Naive thymus-derived CD4-positive, alpha-beta T cell (primary cell): ENCODE data around the gene CHD1. TPM values are rescaled to one million over a fixed set of nuclear protein-coding genes. Genes with fewer than 3 reads are reported as not detected.

ENCODE experiments used
- ATAC-seq: fragments of 150-1000 bp; cut with Tn5 transposase; 2 replicates; pipeline ENCODE4 v1.10.0; 2021; ENCODE audit warnings: mild to moderate bottlenecking, moderate library complexity
- CTCF ChIA-PET: fragments of 350-600 bp; sonication (Branson Sonifier 250); formaldehyde crosslinking; loops from one replicate; lab custom pipeline; 2021; ENCODE audit warnings: antibody characterized with exemption; lab: Charles Lee
- POLR2A ChIA-PET: fragments of 350-600 bp; sonication (Branson Sonifier 250); formaldehyde crosslinking; loops from one replicate; lab custom pipeline; 2021; ENCODE audit warnings: antibody characterized with exemption, inconsistent platforms; lab: Charles Lee
- DNase-seq, 9 donors: peaks; one replicate each; pipeline versions ENCODE4 v3.0.0 to v3.0.0-alpha.2; 2020 to 2022; ENCODE audit warnings: mixed read lengths in 1 of 9
- H3K27ac ChIP-seq: one replicate; pipeline ENCODE4 v1.7.0; 2013; ENCODE audit warnings: mild to moderate bottlenecking, low read depth, low read length, moderate library complexity
- H3K27me3 ChIP-seq, 2 donors: one replicate each; pipeline ENCODE4 v1.7.0; 2013; ENCODE audit warnings: low read length in 2 of 2, mild to moderate bottlenecking in 2 of 2, moderate library complexity in 2 of 2; ENCODE audit not compliant: control insufficient read depth in 2 of 2, insufficient read depth in 2 of 2
- H3K36me3 ChIP-seq, 3 experiments: 1 replicate in 2 of 3; 2 replicates in 1 of 3; pipeline ENCODE4 v1.7.0; 2013; ENCODE audit warnings: low read length in 3 of 3, mild to moderate bottlenecking in 3 of 3, moderate library complexity in 1 of 3; ENCODE audit not compliant: insufficient read depth in 3 of 3, control insufficient read depth in 2 of 3
- H3K4me1 ChIP-seq, 2 donors: one replicate each; pipeline ENCODE4 v1.7.0; 2013; ENCODE audit warnings: low read length in 2 of 2, mild to moderate bottlenecking in 2 of 2, moderate library complexity in 1 of 2; ENCODE audit not compliant: control insufficient read depth in 2 of 2, insufficient read depth in 2 of 2
- H3K4me3 ChIP-seq: 2 replicates; pipeline ENCODE4 v1.7.0; 2013; ENCODE audit warnings: mild to moderate bottlenecking, low read length
- H3K9me3 ChIP-seq, 3 experiments: 1 replicate in 2 of 3; 2 replicates in 1 of 3; pipeline ENCODE4 v1.7.0; 2013; ENCODE audit warnings: low read length in 3 of 3; ENCODE audit not compliant: control insufficient read depth in 2 of 3
- H3K27ac Mint-ChIP-seq, 9 donors: one replicate each; pipeline ENCODE4 v1.8.0; 2020 to 2022; ENCODE audit warnings: mixed read lengths in 9 of 9, mild to moderate bottlenecking in 8 of 9, moderate library complexity in 5 of 9, inconsistent platforms in 2 of 9
- H3K27me3 Mint-ChIP-seq, 5 donors: one replicate each; pipeline ENCODE4 v1.8.0; 2021 to 2022; ENCODE audit warnings: mixed read lengths in 5 of 5, mild to moderate bottlenecking in 1 of 5
- H3K36me3 Mint-ChIP-seq, 5 donors: one replicate each; pipeline ENCODE4 v1.8.0; 2020 to 2022; ENCODE audit warnings: mixed read lengths in 5 of 5, mild to moderate bottlenecking in 3 of 5, inconsistent platforms in 1 of 5
- H3K4me1 Mint-ChIP-seq, 7 donors: one replicate each; pipeline ENCODE4 v1.8.0; 2020 to 2022; ENCODE audit warnings: mixed read lengths in 7 of 7, mild to moderate bottlenecking in 3 of 7, inconsistent platforms in 1 of 7
- H3K4me3 Mint-ChIP-seq, 10 donors: one replicate each; pipeline ENCODE4 v1.8.0; 2020 to 2022; ENCODE audit warnings: mild to moderate bottlenecking in 10 of 10, mixed read lengths in 10 of 10, moderate library complexity in 6 of 10, inconsistent platforms in 2 of 10
- H3K9me3 Mint-ChIP-seq, 11 donors: one replicate each; pipeline ENCODE4 v1.8.0; 2020 to 2022; ENCODE audit warnings: mixed read lengths in 11 of 11, mild to moderate bottlenecking in 4 of 11, inconsistent platforms in 1 of 11, moderate library complexity in 1 of 11
- intact Hi-C, 2 donors: fragments of 100-400 bp; cut with micrococcal nuclease; formaldehyde crosslinking; loops; one replicate each; pipeline ENCODE4 v1.15.1; 2023
- polyA plus RNA-seq, 2 donors: library from polyadenylated mRNA; unstranded; fragments of 300-500 nt; fragmentation: Illumina TruSeq; gene quantifications; one replicate each; pipeline ENCODE4 v1.2.3, GENCODE V29; 2021
- total RNA-seq, 6 experiments: library from RNA in 5 of 6; stranded (reverse) in 5 of 6; gene quantifications; 1 replicate in 5 of 6; 2 replicates in 1 of 6; pipeline ENCODE4 v1.2.3 and lab custom pipeline; 2021 to 2026

The CHD1 gene
- total and polyA plus RNA-seq, 7 experiments from 2014 or later: 9.1 to 134 (median 87.9) TPM

DNA sequence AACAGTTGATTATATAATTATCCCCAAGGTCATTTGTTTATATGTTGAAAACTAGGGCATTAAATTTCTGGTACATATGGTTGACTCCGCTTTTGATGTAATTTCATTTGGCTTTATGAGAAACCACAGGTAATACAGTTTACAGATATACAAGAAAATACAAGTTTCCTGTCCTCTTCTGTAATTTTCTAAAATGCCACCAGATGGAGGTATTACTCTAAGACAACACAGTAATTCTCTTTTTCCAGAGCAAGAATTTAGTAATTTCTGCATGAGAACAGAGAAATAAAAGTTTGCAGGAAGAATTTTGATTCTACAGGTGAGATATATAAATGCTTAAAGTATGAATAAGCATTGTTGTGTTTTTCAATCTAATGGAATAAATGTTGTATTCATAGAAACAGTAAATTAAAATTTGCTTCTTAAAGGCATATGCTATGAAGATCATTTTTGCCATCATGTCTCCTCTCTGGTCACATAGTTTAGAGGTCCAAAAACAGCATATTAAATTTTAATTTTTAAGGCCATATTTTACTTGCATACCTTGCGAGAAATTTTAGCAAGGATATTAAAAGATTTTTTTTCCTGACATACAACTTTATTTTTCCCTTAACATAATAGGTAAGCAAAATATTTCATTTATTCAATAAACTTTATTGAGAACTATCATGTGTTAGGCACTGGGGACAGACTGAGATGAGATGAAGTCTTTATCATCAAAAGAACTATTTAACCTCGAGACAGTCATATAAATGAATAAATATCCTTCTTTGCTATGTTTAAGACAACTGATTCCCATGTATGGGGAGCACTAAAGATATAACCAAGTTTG lies 22.7 kb downstream of the CHD1 start:
- Mint-ChIP-seq H3K4me1 (peaks cover 29 to 68% (median 53%) of the 10 kb centered on the region in 7 donors), H3K9me3 (no peaks in the 10 kb centered on the region), H3K27me3 (no peaks in the 10 kb centered on the region), H3K36me3 (peaks cover 6 to 26% (median 17%) of the 10 kb centered on the region in 5 donors), H3K4me3 (peak overlapping the region in 2 of 10 donors; percentile 2 to 3), H3K27ac (peak overlapping the region in 8 of 9 donors; percentile 1 to 77 (median 34))
- peaks cover 4 to 17% (median 15%) of the 10 kb centered on the region in 3 experiments for H3K36me3 ChIP-seq
- ChIA-PET CTCF (interaction anchor here (0.8 to 3.6 kb wide), 6 partner anchors 121 to 157 kb away, joined by 3 to 52 read pairs (median 8); no protein-coding TSS in a partner anchor), POLR2A (interaction anchor here (1.0 to 1.9 kb wide), 6 partner anchors 8 to 155 kb away, joined by 3 to 19 read pairs (median 6); partner anchors contain the start of gene CHD1)
- intact Hi-C loops: loop anchor here (1.0 to 5.0 kb wide), 6 partner anchors 21 to 1724 kb away; partner anchors contain the start of genes CHD1 (in 1 of the 2), RGMB (in 1 of the 2) and RIOK2 (in 1 of the 2)
- H3K27me3 ChIP-seq: no peaks in the 10 kb centered on the region
- H3K27ac ChIP-seq: peak overlapping the region; percentile 31
- ATAC-seq: peak; percentile 87
- H3K4me3 ChIP-seq: no peak overlapping the region
- peaks cover 10 to 12% of the 10 kb centered on the region in 2 donors for H3K4me1 ChIP-seq
- DNase-seq: peak in 7 of 9 donors; percentile 32 to 73 (median 64)
- H3K9me3 ChIP-seq: no peaks in the 10 kb centered on the region

DNA sequence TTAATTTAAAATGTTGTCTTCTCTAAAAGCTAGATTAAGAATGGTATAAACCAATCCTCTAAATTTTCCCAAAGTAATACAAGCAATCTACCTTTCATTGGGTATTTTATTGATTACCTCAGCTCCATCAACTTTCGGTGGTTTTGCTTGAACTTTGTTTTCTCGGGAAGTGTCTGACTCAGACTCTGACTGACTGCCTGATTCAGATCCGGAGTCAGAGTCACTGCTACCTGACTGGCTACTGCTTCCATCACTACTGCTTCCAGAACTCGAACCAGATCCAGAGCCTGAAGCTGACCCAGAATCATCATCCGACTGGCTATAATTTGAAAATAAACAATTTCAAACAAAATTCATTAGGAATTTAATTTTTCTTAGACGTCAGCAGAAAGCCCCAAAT lies 24.0 kb downstream of the CHD1 start:
- H3K4me3 ChIP-seq: no peak overlapping the region
- H3K9me3 ChIP-seq: no peaks in the 10 kb centered on the region
- intact Hi-C loops: loop anchor here in 1 of 2 donors (5.0 kb wide), 2 partner anchors 132 to 1722 kb away; partner anchors contain the start of genes RGMB and RIOK2
- no peak overlapping the region for H3K27ac ChIP-seq
- Mint-ChIP-seq H3K27me3 (no peaks in the 10 kb centered on the region), H3K36me3 (peaks cover 11 to 25% (median 18%) of the 10 kb centered on the region in 5 donors), H3K27ac (no peak overlapping the region), H3K4me3 (no peak overlapping the region), H3K9me3 (no peaks in the 10 kb centered on the region), H3K4me1 (peaks cover 21 to 62% (median 43%) of the 10 kb centered on the region in 7 donors)
- peaks cover 5 to 12% of the 10 kb centered on the region in 2 donors for H3K4me1 ChIP-seq
- no peaks in the 10 kb centered on the region for H3K27me3 ChIP-seq
- ChIA-PET POLR2A (interaction anchor here (1.0 to 1.9 kb wide), 4 partner anchors 9 to 156 kb away, joined by 3 to 9 read pairs (median 6); partner anchors contain the start of gene CHD1), CTCF (interaction anchor here (0.8 to 3.6 kb wide), 7 partner anchors 91 to 158 kb away, joined by 3 to 52 read pairs (median 4); no protein-coding TSS in a partner anchor)
- DNase-seq (no peak), ATAC-seq (no peak)
- peaks cover 11 to 30% (median 26%) of the 10 kb centered on the region in 3 experiments for H3K36me3 ChIP-seq

DNA sequence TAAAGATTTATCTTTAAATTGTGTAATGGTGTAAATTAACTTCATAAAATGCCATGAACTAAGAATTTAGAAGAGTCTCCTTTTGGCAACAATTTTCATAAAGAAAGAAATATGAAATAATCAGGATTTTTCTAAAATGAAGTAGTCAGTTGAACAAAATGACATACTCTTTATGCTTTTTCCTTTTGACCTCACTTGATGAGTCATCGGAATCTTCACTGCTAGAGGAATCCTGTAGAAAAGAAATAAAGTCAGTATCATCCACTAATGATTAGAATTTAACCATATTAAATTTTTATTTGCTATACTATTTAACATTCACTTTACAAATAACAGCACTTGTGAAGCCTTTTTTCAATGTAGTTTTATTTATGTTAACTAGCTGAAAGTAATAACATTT lies 26.1 kb downstream of the CHD1 start:
- H3K27ac Mint-ChIP-seq: no peak overlapping the region
- H3K4me1 Mint-ChIP-seq: peaks cover 11 to 45% (median 26%) of the 10 kb centered on the region in 7 donors
- CTCF ChIA-PET: interaction anchor here (3.6 kb wide), 1 partner anchor 157 kb away, joined by 52 read pairs; no protein-coding TSS in a partner anchor
- H3K36me3 Mint-ChIP-seq: peaks cover 12 to 44% (median 27%) of the 10 kb centered on the region in 5 donors
- no peak overlapping the region for H3K4me3 Mint-ChIP-seq
- POLR2A ChIA-PET: no interaction called here
- no peaks in the 10 kb centered on the region for H3K9me3 ChIP-seq
- no peak overlapping the region for H3K4me3 ChIP-seq
- no peaks in the 10 kb centered on the region for H3K27me3 Mint-ChIP-seq
- H3K36me3 ChIP-seq: peaks cover 19 to 43% (median 35%) of the 10 kb centered on the region in 3 experiments
- H3K9me3 Mint-ChIP-seq: peaks cover 0 to 2% (median 0%) of the 10 kb centered on the region in 11 donors
- DNase-seq (no peak), ATAC-seq (no peak)
- intact Hi-C loops: no loop called here
- H3K27ac ChIP-seq: no peak overlapping the region
- H3K4me1 ChIP-seq: peaks cover 0 to 7% of the 10 kb centered on the region in 2 donors
- H3K27me3 ChIP-seq: no peaks in the 10 kb centered on the region

DNA sequence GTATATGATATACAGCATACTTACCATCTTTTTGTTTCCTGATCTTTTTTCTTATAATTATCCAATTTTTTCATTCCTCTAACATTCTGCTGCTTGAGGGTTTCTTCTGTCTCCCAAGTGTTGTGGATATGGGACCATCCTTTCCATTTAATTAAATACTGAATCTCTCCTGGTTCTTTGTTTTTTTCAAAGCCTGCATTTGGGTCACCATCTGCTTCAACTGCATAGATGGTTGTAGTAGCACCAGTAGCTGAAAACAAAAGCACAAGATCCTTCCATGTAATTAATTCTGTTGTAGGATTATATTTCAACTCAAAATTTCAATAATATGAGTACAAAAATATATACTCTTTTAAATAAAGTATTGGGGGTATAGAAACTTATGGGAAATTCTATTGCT lies 29.4 kb downstream of the CHD1 start:
- H3K27me3 Mint-ChIP-seq: no peaks in the 10 kb centered on the region
- ATAC-seq (no peak), DNase-seq (no peak)
- ChIA-PET POLR2A (interaction anchor here (1.1 kb wide), 1 partner anchor 128 kb away, joined by 3 read pairs; no protein-coding TSS in a partner anchor), CTCF (interaction anchor here (0.6 kb wide), 1 partner anchor 87 kb away, joined by 3 read pairs; no protein-coding TSS in a partner anchor)
- intact Hi-C loops: loop anchor here in 1 of 2 donors (5.0 kb wide), 1 partner anchor 37 kb away; no protein-coding TSS in a partner anchor
- H3K36me3 Mint-ChIP-seq: peaks cover 16 to 57% (median 38%) of the 10 kb centered on the region in 5 donors
- Histone ChIP-seq H3K27ac (no peak overlapping the region), H3K9me3 (no peaks in the 10 kb centered on the region), H3K27me3 (no peaks in the 10 kb centered on the region), H3K4me3 (no peak overlapping the region), H3K36me3 (peaks cover 32 to 64% (median 41%) of the 10 kb centered on the region in 3 experiments), H3K4me1 (no peaks in the 10 kb centered on the region)
- H3K4me1 Mint-ChIP-seq: peaks cover 0 to 24% (median 8%) of the 10 kb centered on the region in 7 donors
- peak overlapping the region in 1 of 9 donors; percentile 43 for H3K27ac Mint-ChIP-seq
- no peak overlapping the region for H3K4me3 Mint-ChIP-seq
- H3K9me3 Mint-ChIP-seq: peaks cover 0 to 2% (median 0%) of the 10 kb centered on the region in 11 donors

DNA sequence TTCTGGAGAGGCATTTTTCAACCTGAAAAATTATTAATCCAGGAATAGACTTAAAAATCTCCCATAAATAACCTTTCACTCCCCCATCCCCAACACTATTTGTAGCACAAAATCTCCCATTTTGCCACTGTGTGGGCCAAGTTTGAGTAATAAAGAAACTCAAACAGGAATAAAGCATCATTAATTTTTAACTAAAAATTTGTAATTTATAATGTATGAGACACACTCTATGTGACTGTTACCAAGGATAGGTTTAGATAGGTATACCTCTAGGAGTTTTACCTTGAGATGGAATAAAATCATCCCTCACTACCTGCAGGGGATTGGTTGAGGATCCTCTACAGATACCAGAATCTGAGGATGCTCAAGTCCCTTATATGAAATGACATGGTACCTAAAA lies 30.1 kb downstream of the CHD1 start:
- ChIA-PET POLR2A (interaction anchor here (1.0 kb wide), 1 partner anchor 8 kb away, joined by 3 read pairs; no protein-coding TSS in a partner anchor), CTCF (interaction anchor here (1.2 kb wide), 1 partner anchor 13 kb away, joined by 3 read pairs; no protein-coding TSS in a partner anchor)
- Mint-ChIP-seq H3K9me3 (peaks cover 0 to 2% (median 0%) of the 10 kb centered on the region in 11 donors), H3K36me3 (peaks cover 16 to 52% (median 37%) of the 10 kb centered on the region in 5 donors), H3K27me3 (no peaks in the 10 kb centered on the region), H3K27ac (no peak overlapping the region), H3K4me3 (no peak overlapping the region), H3K4me1 (peaks cover 0 to 17% (median 5%) of the 10 kb centered on the region in 7 donors)
- no peak overlapping the region for H3K27ac ChIP-seq
- H3K27me3 ChIP-seq: no peaks in the 10 kb centered on the region
- intact Hi-C loops: loop anchor here in 1 of 2 donors (5.0 kb wide), 1 partner anchor 36 kb away; no protein-coding TSS in a partner anchor
- H3K36me3 ChIP-seq: peaks cover 38 to 69% (median 41%) of the 10 kb centered on the region in 3 experiments
- DNase-seq (no peak), ATAC-seq (no peak)
- H3K9me3 ChIP-seq: no peaks in the 10 kb centered on the region
- no peaks in the 10 kb centered on the region for H3K4me1 ChIP-seq
- H3K4me3 ChIP-seq: no peak overlapping the region

DNA sequence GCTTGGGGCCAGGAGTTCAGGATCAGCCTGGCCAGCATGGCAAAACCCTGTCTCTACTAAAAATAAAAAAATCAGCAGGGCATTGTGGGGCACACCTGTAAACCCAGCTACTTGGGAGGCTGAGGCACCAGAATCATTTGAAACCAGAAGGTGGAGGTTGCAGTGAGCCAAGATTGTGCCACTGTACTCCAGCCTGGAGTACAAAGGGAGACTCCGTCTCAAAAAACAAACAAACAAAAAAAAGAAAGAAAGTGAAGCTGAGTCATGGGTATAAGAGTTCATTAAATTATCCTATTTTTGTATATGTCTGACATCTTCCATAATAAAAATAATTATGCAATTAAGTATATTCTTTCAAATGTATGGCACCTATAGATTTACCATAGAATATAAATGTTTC lies 37.2 kb downstream of the CHD1 start:
- ChIA-PET POLR2A (no interaction called here), CTCF (no interaction called here)
- H3K27ac Mint-ChIP-seq: peak overlapping the region in 1 of 9 donors; percentile 9

More for the DNA sequence above, 37.2 kb downstream of the CHD1 start:
- intact Hi-C loops: loop anchor here in 1 of 2 donors (2.0 to 5.0 kb wide), 2 partner anchors 15 to 34 kb away; no protein-coding TSS in a partner anchor
- H3K36me3 ChIP-seq: peaks cover 35 to 76% (median 56%) of the 10 kb centered on the region in 3 experiments
- ATAC-seq (no peak), DNase-seq (no peak)
- H3K27me3 Mint-ChIP-seq: no peaks in the 10 kb centered on the region
- peaks cover 0 to 9% (median 0%) of the 10 kb centered on the region in 7 donors for H3K4me1 Mint-ChIP-seq
- no peaks in the 10 kb centered on the region for H3K27me3 ChIP-seq
- no peaks in the 10 kb centered on the region for H3K4me1 ChIP-seq
- peaks cover 0 to 45% (median 18%) of the 10 kb centered on the region in 5 donors for H3K36me3 Mint-ChIP-seq
- no peak overlapping the region for H3K4me3 ChIP-seq
- H3K9me3 ChIP-seq: no peaks in the 10 kb centered on the region
- H3K27ac ChIP-seq: no peak overlapping the region
- no peaks in the 10 kb centered on the region for H3K9me3 Mint-ChIP-seq
- no peak overlapping the region for H3K4me3 Mint-ChIP-seq
